NCI-H2196 treated with DMSO at 0.1 percent for 48 hours (cell line): ENCODE data around the gene PIKFYVE.
"Not testable (repeated sequence)": the region's sequence is repeated elsewhere in the genome, so short reads cannot be mapped to it uniquely, and the experiment has no call there.

ENCODE experiments used
- DNase-seq: peaks from one replicate; lab custom pipeline; 2025; ENCODE audit not compliant: unreplicated experiment; lab: John Stamatoyannopoulos, UW

PIKFYVE gene

DNA sequence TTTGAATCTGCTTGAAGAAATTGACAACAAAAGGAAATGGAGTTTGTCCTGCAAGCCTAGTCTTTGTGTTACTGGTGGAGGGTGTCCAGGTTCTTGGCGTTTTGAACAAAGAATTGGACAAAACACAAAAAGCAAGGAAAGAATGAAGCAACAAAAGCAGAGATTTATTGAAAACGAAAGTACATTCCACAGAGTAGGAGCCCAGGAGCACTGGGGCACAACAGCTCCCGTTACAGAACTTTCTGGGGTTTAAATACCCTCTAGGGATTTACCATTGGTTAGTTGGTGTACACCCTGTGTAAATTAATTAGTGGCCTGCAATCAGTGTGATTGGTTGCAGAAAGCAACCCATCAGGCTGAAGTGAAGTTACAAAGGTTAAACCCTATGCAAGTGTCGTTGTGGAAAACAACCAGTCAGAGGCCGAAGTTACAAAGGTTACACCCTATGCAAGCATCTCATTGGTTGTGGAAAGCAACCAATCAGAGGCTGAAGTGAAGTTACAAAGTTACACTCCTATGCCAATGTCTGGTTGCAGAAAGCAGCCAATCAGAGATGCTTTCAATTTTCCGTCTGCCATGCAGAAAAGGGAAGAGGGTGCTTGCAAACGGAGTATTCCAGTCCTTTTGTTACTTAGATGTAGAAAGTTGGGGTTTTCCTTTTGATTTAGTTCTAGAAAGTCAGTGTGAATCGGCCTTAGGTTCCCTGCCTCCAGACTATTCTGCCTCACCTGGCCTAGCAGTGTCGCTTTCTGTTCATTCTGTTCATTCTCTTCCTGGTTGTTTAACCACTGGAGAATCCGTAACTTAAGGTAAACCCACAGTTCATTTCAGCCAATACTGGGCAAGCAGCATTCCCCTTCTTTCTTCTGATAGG is 92.9 kb downstream of the PIKFYVE start:
- DNase-seq, result no peak

DNA sequence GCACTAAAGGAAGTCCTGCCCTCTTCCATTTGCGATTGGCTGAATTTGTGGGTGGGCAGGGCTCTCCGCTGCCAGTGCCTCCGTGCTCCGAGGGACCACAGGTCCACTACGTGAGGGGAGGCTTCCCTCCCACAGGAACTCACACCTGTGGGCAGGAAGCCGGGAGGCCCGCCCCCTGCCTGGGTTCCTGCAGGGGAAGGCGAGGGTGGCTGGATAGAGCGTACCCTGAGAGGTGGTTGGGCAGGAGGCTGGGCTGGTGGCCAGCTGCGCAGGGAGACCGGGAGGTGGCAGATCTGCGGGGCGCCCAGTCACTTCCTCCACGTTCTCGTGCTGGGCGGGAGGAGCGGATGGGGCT is 93.6 kb downstream of the PIKFYVE start:
- no peak for DNase-seq

DNA sequence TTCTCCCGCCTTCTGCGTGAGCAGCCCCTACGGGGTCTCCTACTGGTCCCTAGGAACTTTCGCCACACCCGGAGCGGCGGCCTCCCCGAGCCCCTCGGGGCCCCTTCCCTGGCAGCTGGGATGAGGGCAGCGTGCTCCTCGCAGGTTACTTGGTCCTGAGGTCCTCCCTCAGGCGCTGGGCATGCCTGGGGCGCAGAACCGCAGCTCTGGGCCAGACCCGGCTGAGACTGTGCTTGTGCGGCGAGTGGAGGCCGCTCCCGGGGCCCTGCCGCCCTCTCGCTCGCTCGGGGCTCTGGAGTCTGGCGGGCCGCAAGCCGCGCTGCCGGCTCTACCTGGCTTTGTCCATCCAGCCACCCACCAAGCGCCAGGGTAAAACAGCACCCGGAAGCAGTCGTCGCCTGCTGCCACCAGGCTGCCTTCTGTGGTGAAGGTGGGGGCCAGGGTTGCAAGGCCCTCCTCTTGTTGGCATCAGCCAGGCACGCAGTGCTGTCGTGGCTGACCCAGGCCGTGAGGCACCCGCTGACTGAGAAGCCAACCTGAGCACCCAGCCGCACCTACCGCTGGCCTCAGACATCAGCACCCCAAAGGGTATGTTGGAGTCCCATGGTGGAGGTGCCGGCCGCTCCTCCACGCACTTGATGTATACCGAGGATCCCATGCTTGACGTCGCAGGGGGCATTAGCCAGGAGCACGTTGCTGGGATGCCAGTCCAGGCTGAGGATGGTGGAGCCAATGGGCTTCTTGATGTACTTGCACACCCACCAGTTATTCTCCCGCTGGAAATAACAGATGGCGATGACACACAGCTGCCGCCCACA is 94.4 kb downstream of the PIKFYVE start:
- no peak for DNase-seq

DNA sequence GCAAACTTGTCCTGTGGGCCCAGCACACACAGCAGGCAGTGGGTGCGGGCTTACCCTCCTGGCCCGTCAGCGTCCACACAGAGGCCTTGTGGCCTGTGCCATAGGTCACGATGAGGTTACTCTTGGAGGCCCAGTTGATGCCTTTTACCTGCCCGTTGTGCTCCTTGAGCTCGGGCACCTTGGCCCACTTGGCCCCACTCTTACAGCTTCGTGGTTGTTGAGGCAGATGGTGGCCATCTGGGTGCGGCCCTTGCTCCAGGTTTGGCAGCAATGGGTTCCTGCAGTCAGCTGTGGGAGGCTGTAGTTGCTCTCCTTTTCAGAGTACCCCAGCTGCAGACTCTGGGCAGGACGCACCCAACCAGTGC is 95.0 kb downstream of the PIKFYVE start:
- DNase-seq, result no peak

DNA sequence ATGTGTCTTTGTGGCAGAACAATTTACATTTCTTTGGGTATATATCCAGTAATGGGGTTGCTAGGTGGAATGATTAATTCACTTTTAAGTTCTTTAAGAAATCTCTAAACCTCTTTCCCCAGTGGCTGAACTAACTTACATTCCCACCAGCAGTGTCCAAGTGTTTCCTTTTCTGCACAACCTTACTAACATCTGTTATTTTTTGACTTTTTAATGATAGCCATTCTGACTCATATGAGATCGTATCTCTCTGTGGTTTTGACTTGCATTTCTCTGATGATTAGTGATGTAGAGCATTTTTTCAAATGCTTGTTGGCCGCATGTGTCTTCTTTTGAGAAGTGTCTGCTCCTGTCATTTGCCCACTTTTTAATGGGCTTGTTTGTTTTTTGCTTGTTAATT is 97.4 kb downstream of the PIKFYVE start:
- no peak for DNase-seq

DNA sequence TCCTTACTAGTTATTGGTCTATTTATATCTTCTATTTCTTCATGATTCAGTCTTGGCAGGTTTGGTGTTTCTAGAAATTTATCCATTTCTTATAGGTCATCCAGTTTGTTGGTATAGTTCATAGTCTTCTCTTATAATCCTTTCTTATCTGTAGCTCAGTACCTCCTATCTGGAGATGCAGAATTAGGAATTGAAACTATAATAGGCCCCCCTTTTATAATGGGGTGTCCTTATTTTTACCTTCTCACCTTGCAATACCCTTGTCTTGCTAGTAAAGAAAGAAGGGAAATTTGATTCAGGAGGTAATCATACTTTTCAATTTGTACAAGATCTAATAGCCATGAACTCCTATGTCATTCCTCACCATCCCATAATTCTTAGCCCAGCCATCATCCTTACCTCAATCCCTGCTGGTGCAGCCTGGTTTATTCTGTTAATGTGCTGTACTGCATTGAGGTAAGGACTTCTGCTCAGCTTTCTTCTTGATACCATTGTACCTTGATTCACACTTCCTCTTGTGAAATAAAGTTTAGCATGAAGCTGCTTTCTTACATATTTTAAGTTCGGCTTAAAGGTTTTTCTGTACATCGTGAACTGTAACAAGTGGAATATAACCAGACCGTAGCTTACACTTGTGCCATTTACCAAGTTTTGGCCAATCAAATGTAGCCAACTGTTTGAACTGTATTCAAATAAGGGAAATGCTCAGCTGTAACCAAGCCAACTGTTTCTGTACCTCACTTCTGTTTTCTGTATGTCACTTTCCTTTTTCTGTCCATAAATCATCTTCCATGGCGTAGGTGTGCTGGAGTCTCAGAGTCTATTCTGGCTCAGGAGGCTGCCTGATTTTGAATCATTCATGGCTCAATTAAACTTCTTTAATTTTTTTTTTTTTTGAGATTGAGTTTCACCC is 100.4 kb downstream of the PIKFYVE start:
- DNase-seq, result no peak

DNA sequence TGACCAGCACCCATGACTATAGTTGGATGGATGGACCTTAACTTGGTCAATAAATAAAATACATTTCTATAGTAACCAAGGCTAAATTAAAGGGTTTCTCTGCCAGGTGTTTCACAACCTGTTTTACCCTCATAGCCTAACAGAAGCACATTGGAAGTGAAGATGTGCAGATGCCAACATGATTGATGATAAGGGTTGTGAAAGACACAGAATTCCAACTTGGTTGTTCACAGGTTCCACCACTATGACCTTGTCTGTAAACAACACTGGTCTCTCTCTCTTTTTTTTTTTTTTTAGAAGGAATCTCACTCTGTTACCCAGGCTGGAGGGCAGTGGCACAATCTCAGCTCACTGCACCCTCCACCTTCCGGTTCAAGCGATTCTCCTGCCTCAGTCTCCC is 103.0 kb downstream of the PIKFYVE start:
- no peak for DNase-seq

DNA sequence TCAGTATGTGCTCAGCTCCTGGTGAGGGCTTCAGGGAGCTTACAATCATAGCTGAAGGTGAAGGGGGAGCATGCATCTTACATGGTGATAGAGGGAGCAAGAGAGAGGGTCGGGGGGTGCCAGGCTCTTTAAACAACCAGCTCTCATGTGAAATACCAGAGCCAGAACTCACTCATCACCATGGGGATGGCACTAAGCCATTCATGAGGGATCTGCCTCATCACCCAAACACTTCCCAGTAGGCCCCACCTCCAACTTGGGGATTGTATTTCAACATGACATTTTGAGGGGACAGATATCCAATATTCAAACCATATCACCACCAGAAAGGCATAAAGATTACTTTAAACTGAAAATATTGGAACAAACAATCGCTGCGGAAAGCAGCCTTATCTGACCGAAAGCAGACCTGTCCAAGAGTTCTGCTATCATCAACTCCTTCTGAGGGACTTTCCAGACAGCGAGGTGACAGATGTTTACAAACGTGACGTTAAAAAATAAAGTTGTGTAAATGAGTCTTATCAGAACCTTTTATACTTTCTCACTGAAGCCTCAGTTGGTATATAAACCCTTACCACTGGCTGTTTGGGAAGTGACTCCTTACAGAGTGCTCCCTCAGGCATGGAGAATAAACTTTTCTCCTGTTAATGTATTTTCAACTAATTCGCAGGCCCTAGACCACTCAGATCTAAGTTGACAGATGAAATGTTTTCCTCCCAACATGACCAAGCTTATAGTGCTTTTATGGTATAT is 105.0 kb downstream of the PIKFYVE start:
- no peak for DNase-seq

DNA sequence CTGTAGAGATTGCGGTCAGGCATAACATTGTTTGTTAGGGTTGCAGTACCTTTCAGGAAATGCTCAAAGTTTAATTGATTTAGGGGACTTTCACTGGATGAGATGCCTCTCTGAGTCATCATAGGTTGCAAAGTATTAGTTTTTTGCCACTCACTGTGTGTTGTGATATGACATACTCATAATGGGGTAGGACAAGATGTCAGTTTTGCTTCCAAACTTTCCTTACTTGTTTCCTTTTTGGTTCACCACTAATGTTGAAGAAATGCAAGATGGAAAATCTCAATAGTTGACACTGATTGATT is 105.5 kb downstream of the PIKFYVE start:
- no peak for DNase-seq

DNA sequence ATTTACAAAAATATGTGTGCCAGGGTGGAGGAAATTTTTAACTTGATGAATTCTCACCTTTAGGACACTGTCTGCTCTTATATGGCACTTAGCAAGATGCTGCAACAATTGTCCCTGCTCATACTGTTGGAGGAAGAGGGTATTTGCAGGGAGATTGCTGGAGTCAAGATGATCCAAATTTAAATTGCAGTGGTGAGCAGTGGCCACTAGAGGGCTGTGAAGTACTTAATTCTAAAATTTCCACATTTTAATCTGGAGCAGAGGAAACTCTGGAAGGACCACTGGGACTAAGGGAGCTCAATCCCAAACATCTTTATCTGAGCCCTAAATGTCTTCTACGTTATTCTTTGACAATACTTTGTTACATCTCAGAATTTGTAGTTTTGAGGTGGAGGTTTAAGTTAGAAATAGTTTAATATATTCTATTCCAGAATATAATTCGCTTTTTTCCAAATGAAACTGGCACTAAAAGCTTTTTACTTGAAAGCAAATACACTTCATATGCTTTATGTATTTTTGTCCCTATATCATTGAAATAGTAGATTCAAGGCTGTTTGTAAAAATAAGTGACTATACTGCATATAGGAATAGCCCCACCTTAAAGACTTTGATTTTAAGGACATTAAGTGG is 107.5 kb downstream of the PIKFYVE start:
- peak; percentile 20 for DNase-seq

DNA sequence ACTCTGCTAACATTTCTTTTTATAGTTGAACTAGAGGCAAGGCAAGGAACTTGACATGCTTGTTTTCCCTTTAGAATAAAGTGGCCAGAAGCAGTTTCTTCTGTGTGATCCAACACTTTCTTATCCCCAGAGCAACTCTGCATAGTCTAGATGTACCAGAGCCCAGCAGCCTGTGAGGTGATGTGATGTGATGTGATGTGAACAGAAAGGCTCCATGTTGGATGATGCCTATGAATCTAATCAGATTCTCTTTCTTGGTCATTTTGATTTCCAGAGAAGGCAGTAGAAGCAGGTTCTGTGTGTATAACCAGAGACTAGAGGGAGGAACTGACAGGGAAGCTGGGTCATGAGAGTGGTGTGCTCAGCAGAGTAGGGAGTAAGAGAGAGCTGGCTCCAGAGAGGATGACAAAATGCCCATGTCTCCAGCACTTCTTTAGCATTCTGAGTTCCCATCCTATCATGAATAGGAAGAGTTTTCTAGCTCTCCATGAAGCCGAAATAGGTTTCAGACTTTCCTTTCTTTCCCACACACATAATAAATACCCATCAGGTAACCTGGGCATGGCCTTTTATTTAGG is 109.5 kb downstream of the PIKFYVE start:
- DNase-seq, result no peak

DNA sequence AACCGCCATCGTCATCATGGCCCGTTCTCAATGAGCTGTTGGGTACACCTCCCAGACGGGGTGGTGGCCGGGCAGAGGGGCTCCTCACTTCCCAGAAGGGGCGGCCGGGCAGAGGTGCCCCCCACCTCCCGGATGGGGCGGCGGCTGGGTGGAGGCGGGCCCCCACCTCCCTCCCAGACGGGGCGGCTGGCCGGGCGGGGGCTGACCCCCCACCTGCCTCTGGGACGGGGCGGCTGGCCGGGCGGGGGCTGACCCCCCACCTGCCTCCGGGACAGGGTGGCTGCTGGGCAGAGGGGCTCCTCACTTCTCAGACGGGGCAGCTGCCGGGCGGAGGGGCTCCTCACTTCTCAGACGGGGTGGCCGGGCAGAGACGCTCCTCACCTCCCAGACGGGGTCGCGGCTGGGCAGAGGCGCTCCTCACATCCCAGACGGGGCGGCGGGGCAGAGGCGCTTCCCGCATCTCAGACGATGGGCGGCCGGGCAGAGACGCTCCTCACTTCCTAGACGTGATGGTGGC is 111.3 kb downstream of the PIKFYVE start:
- not testable (repeated sequence) for DNase-seq

DNA sequence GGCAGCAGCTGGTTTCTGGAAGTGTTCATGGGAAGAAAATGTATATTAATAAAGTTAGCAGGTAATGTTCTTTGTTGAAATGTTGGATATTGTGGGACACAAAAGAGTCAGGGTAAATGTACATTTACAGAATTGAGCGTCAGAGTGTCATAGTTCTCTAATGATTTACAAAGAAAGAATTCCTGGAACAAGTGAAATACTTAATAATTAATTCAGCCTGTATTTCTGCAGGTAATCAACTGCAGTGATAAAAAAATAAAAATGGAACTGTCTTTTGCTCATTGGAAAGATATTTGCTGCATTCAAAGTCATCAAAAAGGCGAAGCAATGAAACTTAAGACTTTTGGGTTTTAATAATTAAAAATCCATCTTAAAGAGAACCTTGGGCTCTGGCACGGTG is 113.1 kb downstream of the PIKFYVE start:
- DNase-seq, result no peak

DNA sequence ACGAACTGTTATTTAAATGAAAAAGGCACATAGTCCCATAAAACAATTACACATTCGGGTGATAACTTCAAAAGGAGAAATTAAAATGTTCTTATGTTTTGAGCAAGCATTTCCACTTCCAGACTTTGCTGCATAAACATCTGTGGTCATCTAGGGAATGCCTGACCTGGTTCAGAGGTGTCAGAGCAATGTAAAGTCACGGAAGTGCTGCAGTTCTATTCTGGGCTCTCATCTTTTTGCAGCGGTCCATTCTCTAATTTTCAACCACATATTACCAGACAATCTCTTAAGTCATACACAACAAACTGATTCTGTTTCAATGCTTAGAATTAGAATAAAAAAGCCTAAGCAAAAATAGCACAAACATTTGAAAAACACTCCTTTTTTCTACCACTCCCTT is 118.6 kb downstream of the PIKFYVE start:
- no peak for DNase-seq

DNA sequence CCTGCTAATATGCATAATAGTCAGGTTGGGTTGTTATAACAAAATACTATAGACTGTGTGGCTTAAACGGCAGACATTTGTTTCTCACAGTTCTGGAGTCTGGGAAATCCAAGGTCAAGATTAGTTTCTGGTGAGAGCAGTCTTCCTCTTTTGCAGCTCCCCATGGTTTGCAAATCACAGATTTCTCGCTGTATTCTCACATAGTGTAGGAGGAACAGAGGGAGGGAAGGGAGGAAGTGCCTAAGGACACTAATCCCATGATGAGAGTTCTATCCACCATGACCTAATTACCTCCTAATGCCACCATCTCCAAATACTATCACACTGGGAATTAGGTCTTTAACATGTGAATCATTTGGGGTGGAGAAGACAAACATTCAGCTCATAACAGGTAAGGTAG is 120.5 kb downstream of the PIKFYVE start:
- DNase-seq, result no peak

DNA sequence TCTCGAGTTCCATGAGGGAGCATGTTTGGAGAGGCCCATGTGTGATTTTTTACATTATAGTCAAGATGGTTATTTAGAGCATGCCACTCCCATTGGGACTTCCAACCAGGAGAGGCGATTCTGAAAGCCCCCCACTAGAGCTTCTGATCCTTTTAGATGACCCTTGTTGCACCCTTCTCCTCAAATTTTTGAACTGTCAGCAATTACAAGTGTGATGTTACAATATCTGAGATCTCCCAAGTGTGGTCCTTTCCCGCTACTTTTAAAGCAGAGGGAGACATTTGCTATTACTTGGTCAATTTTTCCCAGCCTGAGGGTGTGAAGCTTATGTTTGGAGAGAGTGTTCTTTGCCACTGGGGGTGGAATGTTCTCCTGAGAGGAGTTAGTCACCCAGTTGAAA is 123.9 kb downstream of the PIKFYVE start:
- no peak for DNase-seq

DNA sequence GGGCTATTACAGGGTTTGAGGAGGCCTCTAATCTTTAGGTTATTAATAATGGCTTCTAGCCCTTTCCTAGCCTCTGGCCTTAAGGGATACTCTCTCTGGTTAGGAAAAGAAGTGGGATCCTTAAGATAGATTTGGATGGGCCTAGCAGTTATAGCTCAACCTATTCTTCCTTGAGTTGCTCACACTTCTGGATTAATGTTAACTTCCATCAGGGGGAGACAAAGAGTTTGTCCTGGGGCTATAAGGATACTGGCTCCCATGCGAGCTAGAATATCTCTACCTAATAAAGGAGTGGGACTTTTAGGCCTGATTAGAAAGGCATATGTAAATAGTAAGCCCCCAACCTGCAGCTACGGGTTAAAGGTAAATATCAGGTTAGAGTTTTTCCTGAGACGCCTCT is 126.2 kb downstream of the PIKFYVE start:
- no peak for DNase-seq

DNA sequence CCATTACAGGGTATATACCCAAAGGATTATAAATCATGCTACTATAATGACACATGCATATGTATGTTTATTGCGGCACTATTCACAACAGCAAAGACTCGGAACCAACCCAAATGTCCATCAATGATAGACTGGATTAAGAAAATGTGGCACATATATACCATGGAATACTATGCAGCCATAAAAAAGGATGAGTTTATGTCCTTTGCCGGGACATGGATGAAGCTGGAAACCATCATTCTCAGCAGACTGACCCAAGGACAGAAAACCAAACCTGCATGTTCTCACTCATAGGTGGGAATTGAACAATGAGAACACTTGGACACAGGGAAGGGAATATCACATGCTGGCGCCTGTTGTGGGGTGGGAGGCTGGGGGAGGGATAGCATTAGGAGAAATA is 130.7 kb downstream of the PIKFYVE start:
- DNase-seq, result not testable (repeated sequence)

DNA sequence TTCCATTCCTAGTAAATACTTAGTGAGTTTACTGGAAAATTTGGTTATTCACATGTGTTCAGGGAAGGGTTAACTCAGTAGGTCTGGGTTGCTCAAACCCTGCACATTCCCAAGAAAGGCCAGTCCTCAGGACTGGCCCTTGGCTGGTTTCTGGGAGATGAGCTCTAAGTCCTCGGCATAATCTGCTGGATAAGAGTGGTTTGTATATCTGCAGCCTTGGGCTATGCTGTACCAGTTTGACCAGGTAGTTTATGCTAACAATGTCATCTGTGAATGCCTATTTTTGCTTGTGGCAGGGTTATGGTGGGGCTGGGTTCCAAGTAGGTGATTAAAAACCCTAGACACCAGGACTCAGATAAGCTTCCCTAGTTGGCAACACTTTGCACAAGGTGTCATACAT is 133.1 kb downstream of the PIKFYVE start:
- no peak for DNase-seq
